H7 (cell line): ENCODE results near the gene MRPL14. TPM values are rescaled to one million over a fixed set of nuclear protein-coding genes. Genes with fewer than 3 reads are reported as not detected.

Experiments used
- DNase-seq: peaks from one replicate; pipeline ENCODE4 v3.0.0; 2012
- H3K27me3 ChIP-seq: 2 replicates; pipeline ENCODE4 v1.6.0; 2011; ENCODE audit warnings: mild to moderate bottlenecking, low read length; ENCODE audit not compliant: control insufficient read depth, insufficient read depth
- H3K36me3 ChIP-seq: replicated peaks from 2 replicates; pipeline ENCODE4 v1.5.1; 2011; ENCODE audit warnings: low read length; ENCODE audit not compliant: control insufficient read depth, insufficient read depth
- H3K4me3 ChIP-seq: 2 replicates; pipeline ENCODE4 v1.5.1; 2011; ENCODE audit warnings: low read depth, mild to moderate bottlenecking, control low read depth, low read length, moderate library complexity; ENCODE audit not compliant: insufficient read depth
- total RNA-seq: library from RNA; depleted of rRNA; stranded (reverse); fragments of >200 nt; shearing (Covaris generic); gene quantifications from 2 replicates; pipeline ENCODE4 v1.2.3, GENCODE V29; 2014; rRNA removed

The MRPL14 gene
- 91.0 and 92.0 TPM in 2 replicates for total RNA-seq

GRCh38 chr6:44127186-44128019, at the start of gene MRPL14, which contains the start of gene TMEM63B:
TSS of gene MRPL14 (minus strand) at chr6:44127452. CDS start at chr6:44116611, 10,841 bp downstream.
TSS of gene TMEM63B (plus strand) at chr6:44127554. CDS start at chr6:44134585, 7,031 bp downstream.
- peak; percentile 100 for DNase-seq
- H3K27me3 ChIP-seq, result peaks cover 6% of the 10 kb centered on the region; the same call in 1 of the 2 replicates

DNA sequence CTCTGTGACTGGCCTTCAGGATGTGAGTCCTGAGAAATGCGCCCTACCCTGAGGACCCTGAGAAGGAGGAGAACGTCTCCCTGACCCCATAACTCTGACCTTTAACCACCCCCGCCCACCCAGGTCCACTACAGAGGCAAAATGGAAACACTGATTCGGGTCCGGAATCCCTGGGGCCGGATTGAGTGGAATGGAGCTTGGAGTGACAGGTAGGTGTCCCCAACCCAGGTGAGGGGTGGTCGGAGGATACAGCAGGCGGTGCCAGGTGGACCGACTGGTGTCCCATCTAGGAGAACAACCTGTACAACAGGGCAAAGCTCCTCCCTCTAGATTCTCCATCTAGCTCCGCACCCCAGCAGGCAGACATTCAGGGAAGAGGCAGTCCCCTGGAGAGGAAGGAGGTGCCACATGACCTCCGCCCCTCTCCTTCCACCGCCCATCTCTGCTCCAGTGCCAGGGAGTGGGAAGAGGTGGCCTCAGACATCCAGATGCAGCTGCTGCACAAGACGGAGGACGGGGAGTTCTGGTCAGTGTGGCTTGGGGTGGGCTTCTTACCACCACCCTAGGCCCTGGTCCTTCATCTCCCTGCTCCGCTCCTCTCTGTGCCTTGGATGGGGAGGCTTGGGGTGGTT, 49.0 kb upstream of the MRPL14 start:
- Histone ChIP-seq H3K4me3 (no peak overlapping the region), H3K27me3 (no peaks in the 10 kb centered on the region), H3K36me3 (no peaks in the 10 kb centered on the region)
- DNase-seq, result peak; percentile 39

More at GRCh38 chr6:44127186-44128019, at the start of gene MRPL14, which contains the start of gene TMEM63B:
- Histone ChIP-seq H3K4me3 (peak within 1 kb of the TSS; percentile 84), H3K36me3 (no peaks in the 10 kb centered on the region)

DNA sequence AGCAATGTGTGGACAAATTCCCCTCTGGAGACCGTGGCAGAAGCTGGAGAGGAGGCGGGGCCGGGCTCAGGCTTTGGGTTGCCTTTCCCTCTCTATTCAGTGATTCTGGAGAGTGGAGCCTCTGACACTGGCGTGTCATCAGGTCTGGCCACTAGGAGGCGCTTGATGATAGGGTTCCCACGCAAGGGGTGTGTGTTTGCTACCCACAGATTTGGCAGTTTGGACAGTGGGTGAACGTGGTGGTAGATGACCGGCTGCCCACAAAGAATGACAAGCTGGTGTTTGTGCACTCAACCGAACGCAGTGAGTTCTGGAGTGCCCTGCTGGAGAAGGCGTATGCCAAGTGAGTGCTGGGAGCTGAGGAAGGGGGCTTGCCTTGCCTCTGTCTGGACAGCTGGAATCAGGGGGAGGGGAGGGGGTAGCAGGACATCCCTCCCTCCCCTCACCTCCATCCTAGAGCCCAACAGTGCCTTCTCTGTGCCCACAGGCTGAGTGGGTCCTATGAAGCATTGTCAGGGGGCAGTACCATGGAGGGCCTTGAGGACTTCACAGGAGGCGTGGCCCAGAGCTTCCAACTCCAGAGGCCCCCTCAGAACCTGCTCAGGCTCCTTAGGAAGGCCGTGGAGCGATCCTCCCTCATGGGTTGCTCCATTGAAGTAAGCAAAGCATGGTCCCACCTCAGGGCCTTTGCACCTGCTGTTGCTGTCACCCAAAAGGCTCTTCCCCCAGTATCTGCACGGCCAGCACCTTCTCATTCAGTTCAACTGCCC, 45.7 kb upstream of the MRPL14 start:
- DNase-seq, result peak; percentile 91

DNA sequence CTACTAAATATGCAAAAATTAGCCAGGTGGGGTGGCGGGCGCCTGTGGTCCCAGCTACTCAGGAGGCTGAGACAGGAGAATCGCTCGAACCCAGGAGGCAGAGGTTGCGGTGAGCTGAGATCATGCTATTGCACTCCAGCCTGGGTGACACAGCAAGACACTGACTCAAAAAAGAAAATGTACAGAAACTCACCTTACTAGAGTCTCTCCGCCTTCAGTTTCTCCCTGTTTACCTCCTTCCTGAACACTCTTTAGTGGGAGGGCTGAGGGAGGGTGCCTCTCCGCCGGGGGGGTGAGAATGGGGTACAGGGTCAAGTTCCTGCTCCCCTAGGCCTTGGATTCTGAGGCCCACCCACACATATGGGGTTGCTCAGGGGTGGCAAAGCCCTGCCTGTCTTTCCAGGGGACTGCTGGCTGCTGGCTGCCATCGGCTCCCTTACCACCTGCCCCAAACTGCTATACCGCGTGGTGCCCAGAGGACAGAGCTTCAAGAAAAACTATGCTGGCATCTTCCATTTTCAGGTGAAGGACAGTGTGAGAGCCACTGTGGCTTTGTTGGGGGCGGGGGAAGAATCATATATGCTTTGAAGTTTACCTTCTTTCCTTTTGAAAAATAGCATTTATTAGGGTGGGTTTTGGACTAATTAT, 44.8 kb upstream of the MRPL14 start:
- H3K36me3 ChIP-seq, result no peaks in the 10 kb centered on the region
- H3K27me3 ChIP-seq, result no peaks in the 10 kb centered on the region
- H3K4me3 ChIP-seq, result no peak overlapping the region
- no peak for DNase-seq

More for the DNA sequence above, 45.7 kb upstream of the MRPL14 start:
- H3K36me3 ChIP-seq, result no peaks in the 10 kb centered on the region
- H3K27me3 ChIP-seq, result no peaks in the 10 kb centered on the region
- no peak overlapping the region for H3K4me3 ChIP-seq

- Histone ChIP-seq H3K4me3 (no peak overlapping the region), H3K27me3 (no peaks in the 10 kb centered on the region), H3K36me3 (no peaks in the 10 kb centered on the region)
- no peak for DNase-seq
Measured at GRCh38 chr6:44169886-44170570, 42.8 kb upstream of the MRPL14 start.

DNA sequence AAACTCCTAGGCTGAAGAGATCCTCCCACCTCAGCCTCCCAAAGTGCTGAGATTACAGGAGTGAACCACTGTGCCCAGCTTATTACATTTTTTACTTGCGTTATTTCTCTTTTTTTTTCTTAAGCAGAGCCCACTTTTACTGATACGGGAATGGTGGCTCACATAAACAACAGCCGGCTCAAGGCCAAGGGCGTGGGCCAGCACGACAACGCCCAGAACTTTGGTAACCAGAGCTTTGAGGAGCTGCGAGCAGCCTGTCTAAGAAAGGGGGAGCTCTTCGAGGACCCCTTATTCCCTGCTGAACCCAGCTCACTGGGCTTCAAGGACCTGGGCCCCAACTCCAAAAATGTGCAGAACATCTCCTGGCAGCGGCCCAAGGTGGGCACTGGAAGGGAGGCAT, 41.9 kb upstream of the MRPL14 start:
- Histone ChIP-seq H3K27me3 (no peaks in the 10 kb centered on the region), H3K36me3 (no peaks in the 10 kb centered on the region), H3K4me3 (no peak overlapping the region)
- DNase-seq, result no peak

DNA sequence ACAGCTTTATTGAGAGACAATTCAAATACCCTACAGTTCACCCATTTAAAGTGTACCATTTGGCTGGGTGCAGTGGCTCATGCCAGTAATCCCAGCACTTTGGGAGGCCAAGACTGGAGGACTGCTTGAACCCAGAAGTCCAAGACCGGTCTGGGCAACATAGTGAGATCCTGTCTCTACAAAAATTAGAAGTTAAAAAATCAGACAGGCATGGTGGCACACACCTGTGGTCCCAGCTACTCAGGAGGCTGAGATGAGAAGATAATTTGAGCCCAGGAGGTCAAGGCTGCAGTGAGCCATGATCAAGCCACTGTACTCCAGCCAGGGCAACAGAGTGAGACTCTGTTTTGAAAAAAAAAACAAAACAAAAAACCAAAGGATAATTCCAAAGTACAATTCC, 40.3 kb upstream of the MRPL14 start:
- Histone ChIP-seq H3K27me3 (no peaks in the 10 kb centered on the region), H3K36me3 (no peaks in the 10 kb centered on the region), H3K4me3 (no peak overlapping the region)
- DNase-seq, result no peak

DNA sequence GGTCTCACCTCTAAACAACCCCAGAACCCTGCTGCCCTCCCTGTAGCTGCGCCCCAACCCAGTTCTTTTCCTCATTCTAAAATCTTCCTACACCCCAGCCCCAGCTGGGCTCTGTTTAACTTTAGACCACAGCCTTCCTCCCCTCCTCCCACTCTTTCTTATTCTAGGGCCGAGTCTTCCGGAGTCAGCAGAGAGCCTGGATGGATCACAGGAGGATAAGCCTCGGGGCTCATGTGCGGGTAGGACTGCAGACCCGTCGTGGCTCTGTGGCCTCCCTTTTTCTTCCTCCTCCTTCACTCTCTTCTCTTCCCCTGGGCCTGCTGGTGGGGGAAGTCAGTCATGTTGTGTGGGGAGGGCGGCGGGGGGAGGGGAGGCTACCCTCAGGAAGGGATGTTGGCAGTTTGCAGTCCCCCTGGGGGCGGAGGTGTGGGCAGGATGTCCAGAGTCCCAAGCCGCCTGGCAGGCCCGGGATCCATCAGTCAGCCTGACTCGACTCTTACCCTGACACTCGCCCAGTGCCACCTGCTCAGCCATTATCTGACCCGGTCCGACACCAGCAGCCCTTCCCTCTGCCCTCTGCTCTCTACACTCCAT, 39.4 kb upstream of the MRPL14 start:
- Histone ChIP-seq H3K27me3 (no peaks in the 10 kb centered on the region), H3K4me3 (no peak overlapping the region)
- DNase-seq, result peak; percentile 80

DNA sequence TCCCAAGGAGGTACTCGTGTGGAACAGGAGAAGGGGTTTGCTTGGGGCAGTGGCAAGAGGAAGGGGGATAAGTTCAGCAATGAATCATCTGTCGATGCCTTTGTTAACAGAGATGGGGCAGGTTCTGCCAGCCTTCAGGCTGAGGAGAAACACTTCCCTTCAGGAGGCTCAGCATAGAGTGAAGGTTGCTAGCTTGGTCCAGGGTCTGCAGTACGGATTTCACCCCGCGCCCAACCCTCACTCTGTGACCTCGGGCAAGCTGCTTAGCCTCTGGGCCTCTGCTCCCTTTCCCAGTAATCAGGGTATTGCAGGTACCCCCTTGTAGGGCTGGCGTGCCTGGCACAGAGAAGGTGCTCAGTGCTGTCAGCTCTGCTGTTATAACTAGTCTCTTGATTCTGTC, 38.9 kb upstream of the MRPL14 start:
- no peaks in the 10 kb centered on the region for H3K27me3 ChIP-seq
- no peaks in the 10 kb centered on the region for H3K36me3 ChIP-seq
- H3K4me3 ChIP-seq, result no peak overlapping the region
- no peak for DNase-seq

More for the DNA sequence above, 39.4 kb upstream of the MRPL14 start:
- no peaks in the 10 kb centered on the region for H3K36me3 ChIP-seq

DNA sequence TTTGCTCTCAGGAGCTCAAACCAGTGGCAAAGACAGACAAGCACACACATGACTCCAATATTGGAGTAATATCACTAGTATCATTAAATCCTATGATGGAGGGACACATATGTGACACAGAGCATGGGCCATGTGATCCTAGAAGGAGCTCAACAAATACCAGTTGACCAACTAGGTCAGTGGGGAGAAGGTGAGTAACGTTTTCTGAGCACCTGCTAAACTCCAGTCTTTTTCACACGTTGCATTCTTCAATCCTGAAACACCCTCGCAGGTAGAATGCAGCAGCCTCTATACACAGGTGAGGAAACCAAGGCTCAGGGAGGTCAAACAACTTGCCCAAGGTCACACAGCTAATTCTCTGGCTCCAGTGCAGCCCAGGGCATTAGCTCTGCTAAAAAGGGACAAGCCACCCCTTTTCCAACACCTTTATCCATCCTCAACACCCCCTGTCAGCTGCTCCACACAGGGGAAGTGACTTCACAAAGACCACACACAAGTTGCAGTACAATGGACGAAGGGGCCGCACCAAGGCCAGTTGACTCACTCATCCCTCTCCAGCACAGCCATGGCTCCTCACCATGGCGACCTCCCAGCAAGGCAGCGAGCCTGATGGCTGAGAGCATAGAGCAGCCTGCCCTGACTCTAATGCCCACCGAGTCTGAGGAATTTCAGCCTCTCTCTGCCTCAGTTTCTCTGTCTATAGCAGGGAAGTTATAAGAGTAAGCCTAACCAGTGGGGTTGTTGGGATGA, 35.8 kb upstream of the MRPL14 start:
- Histone ChIP-seq H3K27me3 (no peaks in the 10 kb centered on the region), H3K4me3 (no peak overlapping the region), H3K36me3 (no peaks in the 10 kb centered on the region)
- DNase-seq, result no peak

DNA sequence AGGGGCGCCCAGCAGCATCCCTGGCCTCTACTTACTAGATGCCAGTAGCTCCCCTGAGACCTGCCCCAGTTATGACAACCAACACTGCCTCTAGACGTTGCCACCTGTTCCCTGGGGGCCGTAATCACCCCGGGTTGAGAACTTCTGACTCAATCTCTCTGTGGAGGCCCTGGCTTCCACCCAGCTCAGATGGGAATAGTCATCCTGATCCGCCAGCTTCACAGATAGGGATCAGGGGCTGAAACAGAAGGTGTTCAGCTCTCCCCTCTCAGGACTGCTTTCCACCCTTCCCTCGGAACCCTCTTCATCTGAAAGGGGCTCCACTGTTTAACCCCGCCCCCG, 34.7 kb upstream of the MRPL14 start:
- H3K27me3 ChIP-seq, result no peaks in the 10 kb centered on the region
- H3K4me3 ChIP-seq, result no peak overlapping the region
- DNase-seq, result no peak
- no peaks in the 10 kb centered on the region for H3K36me3 ChIP-seq

DNA sequence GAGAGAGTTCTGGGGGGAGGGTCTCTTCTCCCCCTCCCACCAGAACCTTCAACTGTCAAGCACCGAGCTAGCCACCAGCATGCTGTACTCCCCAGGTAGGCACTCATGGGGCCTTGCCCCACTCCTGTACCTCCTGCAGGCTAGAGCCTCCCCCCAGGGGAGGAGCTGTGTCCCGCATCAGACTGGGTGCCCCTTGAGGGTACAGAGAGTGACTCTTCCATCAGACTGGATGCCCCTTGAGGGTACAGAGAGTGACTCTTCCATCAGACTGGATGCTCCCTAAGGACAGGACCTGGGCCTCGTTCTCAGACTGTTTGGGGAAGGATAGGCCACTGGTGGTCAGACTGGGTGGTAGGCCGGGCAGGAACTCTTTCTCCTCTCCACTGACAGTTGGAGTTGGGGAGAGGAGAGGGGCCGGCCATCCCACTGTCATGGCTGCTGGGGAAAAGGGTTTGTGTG, 31.5 kb upstream of the MRPL14 start, which contains the start of gene CAPN11:
Gene CAPN11, plus strand, starts transcription at position 51 of the 459 bp plus-strand sequence. Its CDS starts 29 bp downstream, at position 80.
- no peak within 1 kb of the TSS for H3K4me3 ChIP-seq
- H3K27me3 ChIP-seq, result no peaks in the 10 kb centered on the region
- no peaks in the 10 kb centered on the region for H3K36me3 ChIP-seq
- DNase-seq, result no peak

DNA sequence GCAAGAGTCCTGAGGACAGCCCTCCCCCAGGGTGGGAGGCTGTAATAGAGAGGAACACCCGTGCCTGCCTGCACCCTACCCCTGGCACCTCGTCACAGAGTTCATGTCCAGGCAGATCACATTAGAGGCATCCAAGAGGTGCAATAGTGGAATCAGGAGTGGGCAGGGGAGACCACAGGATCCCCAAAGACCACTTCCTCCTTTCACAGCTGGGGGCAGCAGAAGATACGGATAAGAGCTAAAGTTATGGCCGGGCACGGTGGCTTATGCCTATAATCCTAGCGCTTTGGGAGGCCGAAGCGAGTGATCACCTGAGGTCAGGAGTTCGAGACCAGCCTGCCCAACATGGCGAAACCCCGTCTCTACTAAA, 29.9 kb upstream of the MRPL14 start:
- peak; percentile 44 for DNase-seq
- Histone ChIP-seq H3K36me3 (0 out of 2 replicates have a peak, but pooled peaks cover 1% of the 10 kb centered on the region), H3K4me3 (no peak overlapping the region), H3K27me3 (no peaks in the 10 kb centered on the region)
